ENCODE data around the gene ARMC9.

ARMC9 gene

DNA sequence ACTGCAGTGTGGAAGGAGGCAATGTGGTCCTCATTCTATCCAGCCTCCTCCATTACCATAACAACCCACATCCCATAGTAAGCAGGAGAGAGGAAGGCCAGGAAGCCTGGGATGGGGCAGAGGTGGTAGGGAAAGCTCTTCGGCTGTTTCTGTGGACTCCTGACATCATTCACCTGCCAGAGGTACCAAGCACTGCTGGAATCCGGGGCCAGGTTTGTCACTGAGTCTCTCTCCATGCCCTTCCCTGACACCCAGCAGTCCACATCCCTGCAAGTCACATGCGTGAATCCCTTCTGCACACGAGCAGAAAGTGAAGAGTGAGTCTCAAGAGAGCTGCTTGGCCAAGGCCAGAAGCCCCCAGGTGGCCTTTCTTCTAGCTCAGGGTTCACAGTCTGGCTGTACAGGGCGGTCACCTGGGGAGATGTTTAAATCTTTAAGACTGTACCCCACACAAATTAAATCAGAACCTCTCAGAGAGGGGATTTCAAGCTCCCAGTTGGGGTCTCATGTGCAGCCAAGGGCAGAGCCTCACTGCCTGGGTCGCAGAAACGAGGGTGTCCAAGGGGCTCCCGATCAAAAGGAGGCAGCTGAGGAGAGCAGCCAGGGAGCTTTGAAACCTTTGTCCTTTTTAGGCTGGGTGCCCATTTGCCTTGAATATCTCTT is 94.2 kb downstream of the ARMC9 start:
- no peak for DNase-seq (ENCODE audit: low read depth)
- H3K4me3 ChIP-seq (replicated peaks; ENCODE audit: low read depth, low read length): no peak overlapping the region
- TF ChIP-seq, protein P1, sequence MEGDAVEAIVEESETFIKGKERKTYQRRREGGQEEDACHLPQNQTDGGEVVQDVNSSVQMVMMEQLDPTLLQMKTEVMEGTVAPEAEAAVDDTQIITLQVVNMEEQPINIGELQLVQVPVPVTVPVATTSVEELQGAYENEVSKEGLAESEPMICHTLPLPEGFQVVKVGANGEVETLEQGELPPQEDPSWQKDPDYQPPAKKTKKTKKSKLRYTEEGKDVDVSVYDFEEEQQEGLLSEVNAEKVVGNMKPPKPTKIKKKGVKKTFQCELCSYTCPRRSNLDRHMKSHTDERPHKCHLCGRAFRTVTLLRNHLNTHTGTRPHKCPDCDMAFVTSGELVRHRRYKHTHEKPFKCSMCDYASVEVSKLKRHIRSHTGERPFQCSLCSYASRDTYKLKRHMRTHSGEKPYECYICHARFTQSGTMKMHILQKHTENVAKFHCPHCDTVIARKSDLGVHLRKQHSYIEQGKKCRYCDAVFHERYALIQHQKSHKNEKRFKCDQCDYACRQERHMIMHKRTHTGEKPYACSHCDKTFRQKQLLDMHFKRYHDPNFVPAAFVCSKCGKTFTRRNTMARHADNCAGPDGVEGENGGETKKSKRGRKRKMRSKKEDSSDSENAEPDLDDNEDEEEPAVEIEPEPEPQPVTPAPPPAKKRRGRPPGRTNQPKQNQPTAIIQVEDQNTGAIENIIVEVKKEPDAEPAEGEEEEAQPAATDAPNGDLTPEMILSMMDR (IDR thresholded peaks at IDR 0.05; ENCODE audit: low read length, missing control alignments): no peak

DNA sequence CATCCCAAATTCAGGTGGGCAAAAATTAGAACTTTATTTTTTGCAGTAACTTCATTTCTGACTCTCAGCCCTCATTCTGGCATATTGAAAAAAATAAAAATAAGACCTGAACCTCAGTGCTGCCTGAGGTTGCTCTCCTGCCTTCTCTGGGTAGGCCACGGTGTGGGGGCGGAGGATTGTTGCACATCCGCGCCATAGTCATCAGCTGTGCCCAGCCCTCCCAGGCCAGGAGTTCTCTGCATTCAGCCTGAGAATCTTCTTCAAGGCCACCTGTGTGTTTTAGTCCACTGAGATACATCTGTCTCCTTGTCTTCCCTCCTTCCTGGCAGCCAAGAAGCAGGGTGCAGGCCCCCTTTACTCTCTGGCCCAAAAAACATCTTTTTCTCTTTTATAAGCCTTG is 94.7 kb downstream of the ARMC9 start:
- TF ChIP-seq, protein P1 (IDR thresholded peaks at IDR 0.05; ENCODE audit: low read length, missing control alignments): no peak
- DNase-seq (ENCODE audit: low read depth): no peak
- no peak overlapping the region for H3K4me3 ChIP-seq (replicated peaks; ENCODE audit: low read depth, low read length)

DNA sequence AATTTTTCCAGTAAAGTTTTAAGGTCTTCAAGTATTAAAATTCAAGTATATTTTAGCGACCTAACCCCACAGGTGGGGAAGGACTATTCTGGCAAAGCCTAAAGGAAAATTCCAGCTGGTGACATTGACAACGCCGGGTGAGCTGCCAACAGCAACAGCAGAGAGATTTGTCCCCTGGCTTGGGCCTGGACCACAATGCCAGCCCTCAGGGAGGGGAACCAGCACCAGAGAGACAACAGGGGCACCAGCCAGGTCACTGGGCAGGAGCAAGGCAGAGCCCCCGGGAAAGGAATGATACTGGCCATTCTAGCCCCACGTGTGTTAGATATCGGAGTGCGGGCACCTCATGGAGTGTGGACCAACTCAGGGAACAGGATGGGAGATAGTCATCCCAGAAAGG is 95.7 kb downstream of the ARMC9 start:
- no peak overlapping the region for H3K4me3 ChIP-seq (replicated peaks; ENCODE audit: low read depth, low read length)
- no peak for DNase-seq (ENCODE audit: low read depth)
- TF ChIP-seq, protein P1 (IDR thresholded peaks at IDR 0.05; ENCODE audit: low read length, missing control alignments): no peak

DNA sequence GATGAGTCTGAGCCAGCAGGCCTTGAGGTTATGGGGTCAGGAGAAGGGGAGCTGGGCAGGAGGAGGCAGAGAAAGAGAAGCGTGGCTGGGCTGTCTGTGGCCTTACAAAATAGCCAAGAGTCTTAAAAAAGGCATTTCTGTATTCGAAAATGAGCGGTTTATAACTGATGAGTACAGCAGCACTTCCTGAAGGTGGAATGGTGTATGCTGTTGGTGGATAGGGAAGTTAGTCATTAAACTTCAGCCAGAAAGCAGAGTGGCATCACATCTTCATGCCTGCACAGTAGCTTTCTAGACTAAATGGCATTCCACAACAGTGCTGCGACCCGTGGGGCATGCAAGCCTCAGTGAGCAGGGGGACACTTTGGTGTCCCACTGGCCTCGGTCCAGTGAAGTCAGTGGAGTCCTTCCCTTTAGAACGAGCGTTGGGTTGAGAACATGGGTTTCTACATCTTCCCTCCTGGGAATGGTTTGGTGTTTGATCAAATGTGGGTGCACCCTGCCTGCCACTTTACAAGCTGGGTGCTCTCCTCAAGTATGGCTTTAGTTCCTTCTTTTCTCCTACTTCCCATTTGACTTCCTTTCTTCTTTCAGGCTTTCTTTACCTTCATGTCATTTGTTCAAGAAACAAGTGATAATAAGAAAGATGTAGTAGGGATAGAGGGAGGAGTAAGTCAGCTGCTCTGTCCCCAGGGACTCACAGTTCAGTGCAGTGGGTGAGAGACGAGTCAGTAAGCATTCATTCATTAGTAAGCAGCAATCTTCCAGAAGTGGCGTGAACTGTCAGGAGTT is 96.3 kb downstream of the ARMC9 start:
- H3K4me3 ChIP-seq (replicated peaks; ENCODE audit: low read depth, low read length): no peak overlapping the region
- TF ChIP-seq, protein P1 (IDR thresholded peaks at IDR 0.05; ENCODE audit: low read length, missing control alignments): no peak
- no peak for DNase-seq (ENCODE audit: low read depth)

DNA sequence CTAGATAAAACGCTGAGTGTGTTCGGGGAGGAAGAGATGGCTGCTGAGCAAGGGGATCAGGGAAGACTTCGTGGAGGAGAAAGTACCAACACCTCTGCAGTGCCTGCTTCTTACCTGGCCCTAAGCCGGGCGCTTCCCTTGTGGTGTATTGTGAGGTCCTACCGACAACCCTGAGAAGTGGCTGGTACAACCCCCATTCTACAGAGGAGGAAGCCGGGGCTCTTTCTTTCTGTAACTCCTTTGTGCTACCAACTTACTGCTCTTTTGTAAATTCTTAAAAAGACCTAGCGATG is 96.9 kb downstream of the ARMC9 start:
- H3K4me3 ChIP-seq (replicated peaks; ENCODE audit: low read depth, low read length): no peak overlapping the region
- TF ChIP-seq, protein P1 (IDR thresholded peaks at IDR 0.05; ENCODE audit: low read length, missing control alignments): no peak
- DNase-seq (ENCODE audit: low read depth): no peak

DNA sequence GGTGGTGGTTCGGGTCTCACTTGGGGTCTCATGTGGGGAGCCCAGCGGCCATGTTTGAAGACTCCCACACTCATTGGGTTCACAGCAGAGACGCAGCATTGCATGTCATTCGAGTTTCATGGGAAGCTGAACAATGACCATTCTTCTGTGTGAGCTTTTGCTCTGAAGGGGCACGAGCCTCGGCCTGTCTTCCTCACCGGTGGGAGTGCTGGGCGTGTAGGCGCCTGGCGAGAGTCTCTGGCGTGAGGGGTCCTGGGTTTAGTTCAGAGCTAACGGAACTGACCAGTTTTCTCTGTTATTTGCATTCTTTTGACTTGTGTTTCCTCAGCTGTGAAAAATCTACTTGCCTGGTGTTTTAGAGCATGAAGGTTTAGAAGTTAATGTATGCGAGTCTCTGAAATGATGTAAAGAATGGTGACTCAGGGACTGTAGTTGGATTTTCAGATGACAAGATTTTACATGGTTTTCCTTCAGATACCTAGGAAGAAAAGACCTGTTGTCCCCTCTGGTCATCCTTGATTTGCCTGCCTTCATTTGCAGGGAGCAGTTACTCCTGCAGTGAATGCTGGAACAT is 98.1 kb downstream of the ARMC9 start:
- TF ChIP-seq, protein P1 (IDR thresholded peaks at IDR 0.05; ENCODE audit: low read length, missing control alignments): no peak

More for the DNA sequence above, 98.1 kb downstream of the ARMC9 start:
- H3K4me3 ChIP-seq (replicated peaks; ENCODE audit: low read depth, low read length): no peak overlapping the region
- DNase-seq (ENCODE audit: low read depth): no peak

Measured in fibroblast of pulmonary artery (primary cell).